ENCODE data around the gene MCCD1. TPM values are rescaled to one million over a fixed set of nuclear protein-coding genes. Genes with fewer than 3 reads are reported as not detected.

MCCD1 gene
- total RNA-seq, 1 donor from 2014 or later, result not detected

GRCh38 chr6:31510007-31510406, 18.8 kb upstream of the MCCD1 start:
- no peak for DNase-seq (ENCODE audit: low read depth in 2 of 2)

- no peak for DNase-seq (ENCODE audit: low read depth in 2 of 2)
Measured at GRCh38 chr6:31513456-31514165, 15.2 kb upstream of the MCCD1 start.

GRCh38 chr6:31521835-31522234, 6.9 kb upstream of the MCCD1 start:
- DNase-seq (ENCODE audit: low read depth in 2 of 2), result no peak

GRCh38 chr6:31525553-31525931, 3.2 kb upstream of the MCCD1 start:
- DNase-seq (ENCODE audit: low read depth in 2 of 2), result no peak

GRCh38 chr6:31525932-31526591, 2.7 kb upstream of the MCCD1 start:
- peak; percentile 26 to 89 for DNase-seq (ENCODE audit: low read depth in 2 of 2)

- no peak for DNase-seq (ENCODE audit: low read depth in 2 of 2)
Measured at GRCh38 chr6:31528307-31528777, 420 bp upstream of the MCCD1 start.

- no peak for DNase-seq (ENCODE audit: low read depth in 2 of 2)
Measured at GRCh38 chr6:31529329-31530150, 778 bp downstream of the MCCD1 start.

- DNase-seq (ENCODE audit: low read depth in 2 of 2), result no peak
Measured at GRCh38 chr6:31530659-31531058, 1.9 kb downstream of the MCCD1 start.

GRCh38 chr6:31531162-31531561, 2.4 kb downstream of the MCCD1 start:
- no peak for DNase-seq (ENCODE audit: low read depth in 2 of 2)

- DNase-seq (ENCODE audit: low read depth in 2 of 2), result no peak
Measured at GRCh38 chr6:31531771-31532643, 3.2 kb downstream of the MCCD1 start.

- no peak for DNase-seq (ENCODE audit: low read depth in 2 of 2)
Measured at GRCh38 chr6:31532644-31533454, 4.1 kb downstream of the MCCD1 start.

- DNase-seq (ENCODE audit: low read depth in 2 of 2), result no peak
Measured at GRCh38 chr6:31533455-31533841, 4.7 kb downstream of the MCCD1 start.

GRCh38 chr6:31534011-31534410, 5.2 kb downstream of the MCCD1 start:
- no peak for DNase-seq (ENCODE audit: low read depth in 2 of 2)

- DNase-seq (ENCODE audit: low read depth in 2 of 2), result no peak
Measured at GRCh38 chr6:31534521-31535040, 5.8 kb downstream of the MCCD1 start.

GRCh38 chr6:31535538-31536324, 7.0 kb downstream of the MCCD1 start:
- no peak for DNase-seq (ENCODE audit: low read depth in 2 of 2)

- DNase-seq (ENCODE audit: low read depth in 2 of 2), result no peak
Measured at GRCh38 chr6:31538805-31539400, 10.1 kb downstream of the MCCD1 start.

GRCh38 chr6:31540640-31541039, 11.9 kb downstream of the MCCD1 start:
- DNase-seq (ENCODE audit: low read depth in 2 of 2), result no peak

- DNase-seq (ENCODE audit: low read depth in 2 of 2), result peak; percentile 45 to 73
Measured at GRCh38 chr6:31541059-31541657, 12.4 kb downstream of the MCCD1 start.
